Spleen (tissue), 11 donors: ENCODE measurements around the gene QKI. TPM values are rescaled to one million over a fixed set of nuclear protein-coding genes. Genes with fewer than 3 reads are reported as not detected.

Experiments
- DNase-seq: peaks from one replicate; pipeline ENCODE4 v3.0.0-alpha.2; 2020
- H3K27ac ChIP-seq, 8 donors: fragments of 200-600 bp; sonication (generic) in 7 of 8; 1 replicate in 4 of 8; 2 replicates in 4 of 8; pipeline versions ENCODE4 v1.5.0 to v1.8.0; 2016 to 2021; ENCODE audit warnings: inconsistent platforms in 4 of 8, mild to moderate bottlenecking in 4 of 8, moderate library complexity in 1 of 8
- H3K27me3 ChIP-seq, 7 donors: fragments of 200-600 bp; sonication (generic) in 6 of 7; replicated peaks in 1 of 7; 1 replicate in 4 of 7; 2 replicates in 3 of 7; pipeline versions ENCODE4 v1.5.0 to v1.8.0; 2016 to 2021; ENCODE audit warnings: inconsistent platforms in 3 of 7, mild to moderate bottlenecking in 1 of 7
- H3K36me3 ChIP-seq, 6 donors: fragments of 200-600 bp; sonication (generic) in 5 of 6; 1 replicate in 4 of 6; 2 replicates in 2 of 6; pipeline versions ENCODE4 v1.5.0 to v1.8.0; 2016 to 2021; ENCODE audit warnings: inconsistent platforms in 2 of 6
- H3K4me1 ChIP-seq, 6 donors: fragments of 200-600 bp; sonication (generic) in 5 of 6; 1 replicate in 3 of 6; 2 replicates in 3 of 6; pipeline versions ENCODE4 v1.5.0 to v1.8.0; 2016 to 2021; ENCODE audit warnings: inconsistent platforms in 3 of 6
- H3K4me3 ChIP-seq, 8 donors: fragments of 200-600 bp; sonication (generic) in 7 of 8; 1 replicate in 4 of 8; 2 replicates in 4 of 8; pipeline versions ENCODE4 v1.5.0 to v1.8.0; 2016 to 2021; ENCODE audit warnings: inconsistent platforms in 4 of 8, mild to moderate bottlenecking in 4 of 8, moderate library complexity in 2 of 8
- H3K9me3 ChIP-seq, 8 donors: fragments of 200-600 bp; sonication (generic) in 7 of 8; 1 replicate in 4 of 8; 2 replicates in 4 of 8; pipeline versions ENCODE4 v1.5.0 to v1.8.0; 2016 to 2021; ENCODE audit warnings: inconsistent platforms in 4 of 8
- CTCF ChIP-seq, 11 experiments: fragments of 200-600 bp in 7 of 11; fragments of 450-650 bp in 4 of 11; sonication (generic) in 4 of 11; IDR thresholded peaks in 8 of 11; conservative IDR thresholded peaks in 3 of 11; 1 replicate in 7 of 11; 2 replicates in 4 of 11; pipeline versions ENCODE4 v1.4.0 to v1.8.0; 2016 to 2021; ENCODE audit warnings: antibody characterized with exemption in 11 of 11, inconsistent platforms in 4 of 11, mild to moderate bottlenecking in 1 of 11
- POLR2A ChIP-seq, 3 donors: fragments of 450-650 bp; IDR thresholded peaks; one replicate each; pipeline ENCODE4 v1.5.1; 2017; ENCODE audit warnings: antibody characterized with exemption in 3 of 3, mild to moderate bottlenecking in 1 of 3
- POLR2AphosphoS5 ChIP-seq, 3 donors: sonication (generic); formaldehyde crosslinking; IDR thresholded peaks; one replicate each; pipeline ENCODE4 v1.5.1; 2017; ENCODE audit warnings: antibody characterized with exemption in 3 of 3
- WGBS, 5 donors: extraction: QIAGEN DNeasy Blood & Tissue Kit in 3 of 5; methylation state at CpG; one replicate each; pipeline versions ENCODE4 v1.1.5 to v1.1.7; 2013 to 2018; 5-methylcytosine and 5-hydroxymethylcytosine counted together
- intact Hi-C: fragments of 100-400 bp; cut with DNase I; formaldehyde crosslinking; loops from one replicate; pipeline ENCODE4 v1.15.0; 2023; ENCODE audit warnings: low total_unique reads
- polyA plus RNA-seq, 3 donors: library from polyadenylated mRNA; stranded (reverse); fragments of 200-250 nt; gene quantifications; one replicate each; pipeline ENCODE4 v1.2.1, GENCODE V29; 2013
- total RNA-seq, 7 donors: library from RNA; depleted of rRNA in 3 of 7; stranded (reverse); fragments of >200 nt in 3 of 7; fragmentation: NEBNext Ultra II Directional in 4 of 7; extraction: Animal tissue kit (Norgen Biotek cat#: 25700) in 4 of 7; gene quantifications; one replicate each; pipeline versions ENCODE4 v1.1.0 to v1.2.1, GENCODE V29; 2016 to 2021
- donor health status: healthy with polysubstance abuse.
- donor health status: DM: no; HTN: no; CAD: no; lungs with moderate emphysema.
- donor health status: DM: no; HTN: no; CAD: no.
- donor health status: Bipolar disorder and iron deficiency.
- donor health status: healthy.
- donor health status: DM: no; HTN: no; CAD: no.
- donor health status: DM: yes; HTN: yes; CAD: no.

QKI gene
- total and polyA plus RNA-seq, 10 donors: 11.3 to 217 (median 180) TPM

GRCh38 chr6:163527291-163527690 is 112.8 kb downstream of the QKI start:
- peaks cover 0 to 6% (median 0%) of the 10 kb centered on the region in 6 donors for H3K36me3 ChIP-seq
- no peak overlapping the region for H3K4me3 ChIP-seq
- 95 to 98% (median 96%) methylated on average over 3 of the region's 3 CpGs for WGBS, 5 donors
- no peak for DNase-seq
- no peak for TF ChIP-seq POLR2AphosphoS5 (IDR thresholded peaks at IDR 0.05)
- TF ChIP-seq CTCF (IDR thresholded peaks at IDR 0.05 in 8 of 11, conservative IDR thresholded peaks at IDR 0.05 in 3 of 11): no peak
- TF ChIP-seq POLR2A (IDR thresholded peaks at IDR 0.05): no peak
- no peak overlapping the region for H3K27ac ChIP-seq
- H3K4me1 ChIP-seq: peaks cover 25 to 87% (median 63%) of the 10 kb centered on the region in 6 donors
- intact Hi-C loops: no loop called here
- no peaks in the 10 kb centered on the region for H3K27me3 ChIP-seq
- no peaks in the 10 kb centered on the region for H3K9me3 ChIP-seq

GRCh38 chr6:163529605-163530004 is 115.1 kb downstream of the QKI start:
- Histone ChIP-seq H3K27ac (no peak overlapping the region), H3K9me3 (no peaks in the 10 kb centered on the region), H3K27me3 (no peaks in the 10 kb centered on the region), H3K4me1 (peaks cover 25 to 94% (median 72%) of the 10 kb centered on the region in 6 donors), H3K4me3 (no peak overlapping the region), H3K36me3 (peaks cover 0 to 3% (median 0%) of the 10 kb centered on the region in 6 donors)
- 66 to 80% (median 75%) methylated on average over 3 of the region's 3 CpGs for WGBS, 5 donors
- DNase-seq: no peak
- TF ChIP-seq POLR2AphosphoS5 (IDR thresholded peaks at IDR 0.05): no peak
- TF ChIP-seq POLR2A (IDR thresholded peaks at IDR 0.05): no peak
- no peak for TF ChIP-seq CTCF (IDR thresholded peaks at IDR 0.05 in 8 of 11, conservative IDR thresholded peaks at IDR 0.05 in 3 of 11)
- intact Hi-C loops: loop anchor here (10.0 kb wide), 1 partner anchor 45 kb away; no protein-coding TSS in a partner anchor

- Histone ChIP-seq H3K4me1 (peaks cover 25 to 98% (median 73%) of the 10 kb centered on the region in 6 donors), H3K27ac (no peak overlapping the region), H3K9me3 (no peaks in the 10 kb centered on the region), H3K36me3 (peaks cover 0 to 7% (median under 1%) of the 10 kb centered on the region in 6 donors), H3K4me3 (no peak overlapping the region), H3K27me3 (no peaks in the 10 kb centered on the region)
- DNase-seq: no peak
- WGBS, 5 donors: 77 to 88% (median 86%) methylated on average over 3 of the region's 3 CpGs
- TF ChIP-seq POLR2A (IDR thresholded peaks at IDR 0.05) (no peak), CTCF (IDR thresholded peaks at IDR 0.05 in 8 of 11, conservative IDR thresholded peaks at IDR 0.05 in 3 of 11) (no peak), POLR2AphosphoS5 (IDR thresholded peaks at IDR 0.05) (no peak)
- intact Hi-C loops: loop anchor here (10.0 kb wide), 1 partner anchor 46 kb away; no protein-coding TSS in a partner anchor
Measured at GRCh38 chr6:163530406-163530805, 115.9 kb downstream of the QKI start.

GRCh38 chr6:163531122-163531521 is 116.6 kb downstream of the QKI start:
- H3K4me3 ChIP-seq: no peak overlapping the region
- no peaks in the 10 kb centered on the region for H3K9me3 ChIP-seq
- WGBS, 5 donors: 57 to 73% (median 61%) methylated on average over 2 of the region's 2 CpGs
- H3K27ac ChIP-seq: peak overlapping the region in 3 of 8 donors; percentile 5 to 21 (median 19)
- no peaks in the 10 kb centered on the region for H3K27me3 ChIP-seq
- peaks cover 25 to 95% (median 69%) of the 10 kb centered on the region in 6 donors for H3K4me1 ChIP-seq
- no peak for DNase-seq
- peaks cover 0 to 14% (median 4%) of the 10 kb centered on the region in 6 donors for H3K36me3 ChIP-seq
- intact Hi-C loops: loop anchor here (10.0 kb wide), 1 partner anchor 46 kb away; no protein-coding TSS in a partner anchor
- TF ChIP-seq POLR2AphosphoS5 (IDR thresholded peaks at IDR 0.05) (no peak), POLR2A (IDR thresholded peaks at IDR 0.05) (no peak), CTCF (IDR thresholded peaks at IDR 0.05 in 8 of 11, conservative IDR thresholded peaks at IDR 0.05 in 3 of 11) (no peak)
